ENCODE data around the gene SETX. TPM values are rescaled to one million over a fixed set of nuclear protein-coding genes. Genes with fewer than 3 reads are reported as not detected.
A peak's percentile ranks its signal among the peaks of the same experiment; 100 is the strongest.

Gene SETX
- total and polyA plus RNA-seq, 2 of the 13 experiments (the other 11 are each of a cell fraction or from before 2014, with no cell fraction given) = 13.2 to 39.0 TPM

- H3K4me3 ChIP-seq (replicated peaks in 1 of 3; ENCODE audit: insufficient read depth in 1 of 3, low read depth in 2 of 3, low read length in 3 of 3) = no peak overlapping the region
- 94% methylated on average over 1 of the region's 1 CpG for WGBS (ENCODE audit: low lambda C conversion rate)
- TF ChIP-seq SALL1 (CRISPR knock-in tag; IDR thresholded peaks at IDR 0.05) = no peak
- no peak for TF ChIP-seq AHR (CRISPR knock-in tag; IDR thresholded peaks at IDR 0.05)
- no peak for TF ChIP-seq SALL2 (CRISPR knock-in tag; IDR thresholded peaks at IDR 0.05)
- TF ChIP-seq, protein P1, sequence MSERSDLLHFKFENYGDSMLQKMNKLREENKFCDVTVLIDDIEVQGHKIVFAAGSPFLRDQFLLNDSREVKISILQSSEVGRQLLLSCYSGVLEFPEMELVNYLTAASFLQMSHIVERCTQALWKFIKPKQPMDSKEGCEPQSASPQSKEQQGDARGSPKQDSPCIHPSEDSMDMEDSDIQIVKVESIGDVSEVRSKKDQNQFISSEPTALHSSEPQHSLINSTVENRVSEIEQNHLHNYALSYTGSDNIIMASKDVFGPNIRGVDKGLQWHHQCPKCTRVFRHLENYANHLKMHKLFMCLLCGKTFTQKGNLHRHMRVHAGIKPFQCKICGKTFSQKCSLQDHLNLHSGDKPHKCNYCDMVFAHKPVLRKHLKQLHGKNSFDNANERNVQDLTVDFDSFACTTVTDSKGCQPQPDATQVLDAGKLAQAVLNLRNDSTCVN (CRISPR knock-in tag; IDR thresholded peaks at IDR 0.05; ENCODE audit: borderline replicate concordance) = 0 out of 2 replicates have a peak, but pooled peaks have one; percentile 49
- no peaks in the 10 kb centered on the region for H3K27me3 ChIP-seq (ENCODE audit: control insufficient read depth in 1 of 2, insufficient read depth in 2 of 2, low read length in 2 of 2)
- H2AFZ ChIP-seq (ENCODE audit: low read length) = no peak overlapping the region
- ATAC-seq (no peak), DNase-seq (ENCODE audit: low spot score) (no peak), FAIRE-seq (no peak)
- POLR2A ChIA-PET = no interaction called here
- no peaks in the 10 kb centered on the region for H4K20me1 ChIP-seq (ENCODE audit: insufficient read depth, low read length)
- intact Hi-C loops (cut with micrococcal nuclease; ENCODE audit: unreplicated experiment) = no loop called here
- H3K9ac ChIP-seq (ENCODE audit: insufficient read depth, low read depth, low read length) = no peak overlapping the region
- H3K36me3 ChIP-seq (replicated peaks in 1 of 2; ENCODE audit: control insufficient read depth in 1 of 2, insufficient read depth in 2 of 2, low read length in 2 of 2) = peaks cover 8 to 38% of the 10 kb centered on the region in 2 experiments
- H3K27ac ChIP-seq (ENCODE audit: extremely low read length, insufficient read depth, low read length) = no peak overlapping the region
- H3K79me2 ChIP-seq (ENCODE audit: insufficient read depth, low read length) = no peaks in the 10 kb centered on the region
- H3K9me3 ChIP-seq (ENCODE audit: low read length) = no peaks in the 10 kb centered on the region
- in situ Hi-C loops (cut with HindIII; ENCODE audit: extremely low pct_ligation_motif_present, low pct_unique_long_range_greater_than_20kb) = no loop called here
- CTCF ChIA-PET (ENCODE audit: low intra/inter-chr PET ratio, low total read pairs) = no interaction called here
- H3K4me1 ChIP-seq (ENCODE audit: insufficient read depth, low read length) = no peaks in the 10 kb centered on the region
- no TSS peak for BruUV-seq (replicated peaks)
- no peak overlapping the region for H3K4me2 ChIP-seq (ENCODE audit: low read depth, low read length)
Observed at GRCh38 chr9:132324425-132324824, 30.4 kb downstream of the SETX start.

GRCh38 chr9:132319421-132320110 lies 35.2 kb downstream of the SETX start:
- POLR2A ChIA-PET = no interaction called here
- FAIRE-seq (no peak), ATAC-seq (no peak), DNase-seq (ENCODE audit: low spot score) (no peak)
- Histone ChIP-seq H3K4me2 (ENCODE audit: low read depth, low read length) (no peak overlapping the region), H3K27me3 (ENCODE audit: control insufficient read depth in 1 of 2, insufficient read depth in 2 of 2, low read length in 2 of 2) (no peaks in the 10 kb centered on the region), H3K4me1 (ENCODE audit: insufficient read depth, low read length) (no peaks in the 10 kb centered on the region), H3K9me3 (ENCODE audit: low read length) (no peaks in the 10 kb centered on the region), H4K20me1 (ENCODE audit: insufficient read depth, low read length) (no peaks in the 10 kb centered on the region; the same call in 1 of the 2 replicates), H2AFZ (ENCODE audit: low read length) (no peak overlapping the region), H3K36me3 (replicated peaks in 1 of 2; ENCODE audit: control insufficient read depth in 1 of 2, insufficient read depth in 2 of 2, low read length in 2 of 2) (peaks cover 4 to 25% of the 10 kb centered on the region in 2 experiments), H3K9ac (ENCODE audit: insufficient read depth, low read depth, low read length) (no peak overlapping the region), H3K27ac (ENCODE audit: extremely low read length, insufficient read depth, low read length) (no peak overlapping the region), H3K4me3 (replicated peaks in 1 of 3; ENCODE audit: insufficient read depth in 1 of 3, low read depth in 2 of 3, low read length in 3 of 3) (no peak overlapping the region), H3K79me2 (ENCODE audit: insufficient read depth, low read length) (no peaks in the 10 kb centered on the region)
- intact Hi-C loops (cut with micrococcal nuclease; ENCODE audit: unreplicated experiment) = no loop called here
- WGBS (ENCODE audit: low lambda C conversion rate) = 94% methylated on average over 4 of the region's 4 CpGs
- CTCF ChIA-PET (ENCODE audit: low intra/inter-chr PET ratio, low total read pairs) = no interaction called here
- no TSS peak for BruUV-seq (replicated peaks)
- in situ Hi-C loops (cut with HindIII; ENCODE audit: extremely low pct_ligation_motif_present, low pct_unique_long_range_greater_than_20kb) = no loop called here
- TF ChIP-seq KDM5B (CRISPR knock-in tag; IDR thresholded peaks at IDR 0.05; ENCODE audit: borderline replicate concordance) = no peak
